Activated naive CD8-positive, alpha-beta T cell treated with anti-CD3 and anti-CD28 coated beads for 36 hours (primary cell): Measurements from ENCODE around the gene ZFP90. TPM values are rescaled to one million over a fixed set of nuclear protein-coding genes. Genes with fewer than 3 reads are reported as not detected.
"Not testable (repeated sequence)": the region's sequence is repeated elsewhere in the genome, so short reads cannot be mapped to it uniquely, and the experiment has no call there.

ENCODE experiments used
- DNase-seq: peaks from one replicate; pipeline ENCODE4 v3.0.0; 2021
- H3K27ac Mint-ChIP-seq: one replicate; pipeline ENCODE4 v1.8.0; 2022; ENCODE audit warnings: mild to moderate bottlenecking, moderate library complexity, mixed read lengths
- H3K27me3 Mint-ChIP-seq: one replicate; pipeline ENCODE4 v1.8.0; 2022; ENCODE audit warnings: mild to moderate bottlenecking, mixed read lengths
- H3K36me3 Mint-ChIP-seq: one replicate; pipeline ENCODE4 v1.8.0; 2021; ENCODE audit warnings: mild to moderate bottlenecking, mixed read lengths
- H3K4me1 Mint-ChIP-seq: one replicate; pipeline ENCODE4 v1.8.0; 2021; ENCODE audit warnings: mixed read lengths
- H3K4me3 Mint-ChIP-seq: one replicate; pipeline ENCODE4 v1.8.0; 2022; ENCODE audit warnings: mild to moderate bottlenecking, moderate library complexity, mixed read lengths
- H3K9me3 Mint-ChIP-seq: one replicate; pipeline ENCODE4 v1.8.0; 2022; ENCODE audit warnings: mixed read lengths
- total RNA-seq, 2 experiments: library from RNA; stranded (reverse); gene quantifications; one replicate each; pipeline ENCODE4 v1.2.3, GENCODE V29; 2021

The ZFP90 gene
- total RNA-seq, 2 experiments from 2014 or later, result 21.8 to 24.8 TPM

- Mint-ChIP-seq H3K4me3 (peak overlapping the region; percentile 83), H3K36me3 (peaks cover 14% of the 10 kb centered on the region), H3K27me3 (no peaks in the 10 kb centered on the region), H3K27ac (peak overlapping the region; percentile 62), H3K4me1 (peaks cover 19% of the 10 kb centered on the region), H3K9me3 (peaks cover 12% of the 10 kb centered on the region)
- DNase-seq, result no peak
Measured at GRCh38 chr16:68529608-68529930, 9.5 kb upstream of the ZFP90 start.

GRCh38 chr16:68529931-68530701, 9.0 kb upstream of the ZFP90 start:
- DNase-seq, result peak; percentile 88
- Mint-ChIP-seq H3K4me1 (peaks cover 19% of the 10 kb centered on the region), H3K27ac (peak overlapping the region; percentile 62), H3K27me3 (no peaks in the 10 kb centered on the region), H3K9me3 (peaks cover 12% of the 10 kb centered on the region), H3K36me3 (peaks cover 17% of the 10 kb centered on the region), H3K4me3 (peak overlapping the region; percentile 83)

GRCh38 chr16:68533937-68534336, 5.2 kb upstream of the ZFP90 start:
- no peak overlapping the region for H3K27ac Mint-ChIP-seq
- peaks cover 10% of the 10 kb centered on the region for H3K9me3 Mint-ChIP-seq
- no peaks in the 10 kb centered on the region for H3K27me3 Mint-ChIP-seq
- no peak for DNase-seq
- peaks cover 23% of the 10 kb centered on the region for H3K36me3 Mint-ChIP-seq
- peaks cover 22% of the 10 kb centered on the region for H3K4me1 Mint-ChIP-seq
- no peak overlapping the region for H3K4me3 Mint-ChIP-seq

- Mint-ChIP-seq H3K4me1 (peaks cover 23% of the 10 kb centered on the region), H3K36me3 (peaks cover 29% of the 10 kb centered on the region), H3K4me3 (no peak overlapping the region), H3K27me3 (no peaks in the 10 kb centered on the region), H3K27ac (no peak overlapping the region), H3K9me3 (peaks cover 8% of the 10 kb centered on the region)
- no peak for DNase-seq
Measured at GRCh38 chr16:68535331-68535730, 3.8 kb upstream of the ZFP90 start.

GRCh38 chr16:68539711-68540239, 684 bp downstream of the ZFP90 start:
- H3K36me3 Mint-ChIP-seq, result peaks cover 54% of the 10 kb centered on the region
- no peak for DNase-seq
- H3K4me3 Mint-ChIP-seq, result peak overlapping the region; percentile 87
- no peaks in the 10 kb centered on the region for H3K9me3 Mint-ChIP-seq
- peaks cover 15% of the 10 kb centered on the region for H3K4me1 Mint-ChIP-seq
- H3K27ac Mint-ChIP-seq, result peak overlapping the region; percentile 92
- no peaks in the 10 kb centered on the region for H3K27me3 Mint-ChIP-seq

GRCh38 chr16:68548947-68549346, 9.9 kb downstream of the ZFP90 start:
- H3K4me3 Mint-ChIP-seq, result no peak overlapping the region
- H3K27ac Mint-ChIP-seq, result peak overlapping the region; percentile 75
- H3K4me1 Mint-ChIP-seq, result peaks cover 8% of the 10 kb centered on the region
- no peaks in the 10 kb centered on the region for H3K27me3 Mint-ChIP-seq
- H3K36me3 Mint-ChIP-seq, result peaks cover 87% of the 10 kb centered on the region
- DNase-seq, result no peak
- peaks cover 43% of the 10 kb centered on the region for H3K9me3 Mint-ChIP-seq

- Mint-ChIP-seq H3K27me3 (no peaks in the 10 kb centered on the region), H3K36me3 (peaks cover 93% of the 10 kb centered on the region), H3K27ac (no peak overlapping the region), H3K4me3 (no peak overlapping the region), H3K4me1 (peaks cover 5% of the 10 kb centered on the region), H3K9me3 (peaks cover 72% of the 10 kb centered on the region)
- DNase-seq, result no peak
Measured at GRCh38 chr16:68553186-68553585, 14.1 kb downstream of the ZFP90 start.

- not testable (repeated sequence) for H3K4me1 Mint-ChIP-seq, H3K4me3 Mint-ChIP-seq, DNase-seq, H3K27me3 Mint-ChIP-seq, H3K27ac Mint-ChIP-seq
- H3K9me3 Mint-ChIP-seq, result peaks cover 82% of the 10 kb centered on the region
- H3K36me3 Mint-ChIP-seq, result peaks cover 96% of the 10 kb centered on the region
Measured at GRCh38 chr16:68560341-68560740, 21.2 kb downstream of the ZFP90 start.

- H3K4me3 Mint-ChIP-seq, result no peak overlapping the region
Measured at GRCh38 chr16:68563631-68564381, 24.7 kb downstream of the ZFP90 start.

GRCh38 chr16:68564382-68564985, 25.4 kb downstream of the ZFP90 start:
- Mint-ChIP-seq H3K4me1 (no peaks in the 10 kb centered on the region), H3K27me3 (no peaks in the 10 kb centered on the region), H3K4me3 (no peak overlapping the region), H3K9me3 (peaks cover 68% of the 10 kb centered on the region), H3K27ac (no peak overlapping the region), H3K36me3 (peaks cover 82% of the 10 kb centered on the region)
- DNase-seq, result no peak

More at GRCh38 chr16:68563631-68564381, 24.7 kb downstream of the ZFP90 start:
- H3K27me3 Mint-ChIP-seq, result no peaks in the 10 kb centered on the region
- H3K36me3 Mint-ChIP-seq, result peaks cover 84% of the 10 kb centered on the region
- no peaks in the 10 kb centered on the region for H3K4me1 Mint-ChIP-seq
- no peak for DNase-seq
- H3K27ac Mint-ChIP-seq, result no peak overlapping the region
- peaks cover 70% of the 10 kb centered on the region for H3K9me3 Mint-ChIP-seq

- no peak for DNase-seq
- no peak overlapping the region for H3K27ac Mint-ChIP-seq
- H3K36me3 Mint-ChIP-seq, result peaks cover 64% of the 10 kb centered on the region
- H3K27me3 Mint-ChIP-seq, result no peaks in the 10 kb centered on the region
- no peak overlapping the region for H3K4me3 Mint-ChIP-seq
- H3K9me3 Mint-ChIP-seq, result peaks cover 59% of the 10 kb centered on the region
- H3K4me1 Mint-ChIP-seq, result no peaks in the 10 kb centered on the region
Measured at GRCh38 chr16:68574479-68574878, 35.4 kb downstream of the ZFP90 start.

- Mint-ChIP-seq H3K4me3 (no peak overlapping the region), H3K27me3 (no peaks in the 10 kb centered on the region), H3K9me3 (peaks cover 54% of the 10 kb centered on the region), H3K27ac (no peak overlapping the region), H3K4me1 (no peaks in the 10 kb centered on the region), H3K36me3 (peaks cover 60% of the 10 kb centered on the region)
- DNase-seq, result no peak
Measured at GRCh38 chr16:68575082-68575481, 36.0 kb downstream of the ZFP90 start.

- no peaks in the 10 kb centered on the region for H3K27me3 Mint-ChIP-seq
- no peak for DNase-seq
- no peak overlapping the region for H3K4me3 Mint-ChIP-seq
- H3K9me3 Mint-ChIP-seq, result peaks cover 46% of the 10 kb centered on the region
- H3K36me3 Mint-ChIP-seq, result peaks cover 61% of the 10 kb centered on the region
- no peak overlapping the region for H3K27ac Mint-ChIP-seq
- no peaks in the 10 kb centered on the region for H3K4me1 Mint-ChIP-seq
Measured at GRCh38 chr16:68577352-68577853, 38.3 kb downstream of the ZFP90 start.

- DNase-seq, result peak; percentile 71
- no peaks in the 10 kb centered on the region for H3K27me3 Mint-ChIP-seq
- H3K27ac Mint-ChIP-seq, result no peak overlapping the region
- peak overlapping the region; percentile 48 for H3K4me3 Mint-ChIP-seq
- peaks cover 7% of the 10 kb centered on the region for H3K9me3 Mint-ChIP-seq
- H3K4me1 Mint-ChIP-seq, result peaks cover 3% of the 10 kb centered on the region
- peaks cover 10% of the 10 kb centered on the region for H3K36me3 Mint-ChIP-seq
Measured at GRCh38 chr16:68590201-68590994, 51.3 kb downstream of the ZFP90 start.
